Cardiac fibroblast (primary cell): Measurements from ENCODE around the gene PANX3.

Experiments
- DNase-seq, 2 donors: peaks; one replicate each; pipeline versions ENCODE4 v3.0.0 to v3.0.0-alpha.2; 2010; ENCODE audit warnings: low read depth in 2 of 2
- H3K4me3 ChIP-seq, 2 donors: replicated peaks in 1 of 2; 1 replicate in 1 of 2; 2 replicates in 1 of 2; pipeline ENCODE4 v1.5.1; 2011; ENCODE audit warnings: low read depth in 2 of 2, low read length in 2 of 2, mild to moderate bottlenecking in 2 of 2, moderate library complexity in 1 of 2
- TF ChIP-seq, protein P1 (sequence below): IDR thresholded peaks from one replicate; pipeline ENCODE4 v1.5.1; 2011; ENCODE audit warnings: low read depth, mild to moderate bottlenecking, low read length, inconsistent platforms

The PANX3 gene

DNA sequence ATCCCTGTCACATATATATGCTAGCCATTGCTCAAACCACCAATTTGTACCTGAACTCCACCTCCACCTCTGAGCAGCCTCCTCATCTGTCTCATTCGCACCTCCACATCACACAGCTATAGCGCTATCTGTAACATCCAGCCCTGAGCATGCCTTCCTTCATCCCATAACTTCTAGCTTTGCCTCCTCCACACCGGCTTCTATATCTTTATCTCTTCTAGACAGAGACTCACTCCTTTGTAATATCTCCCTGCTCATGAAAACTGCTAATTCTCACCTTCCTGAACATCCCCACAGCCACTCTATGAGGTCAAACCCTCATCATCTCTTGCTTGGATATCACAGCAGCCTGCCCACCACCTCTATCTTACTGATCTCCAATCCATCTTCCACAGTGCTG lies 56.4 kb downstream of the PANX3 start:
- no peak for DNase-seq
- TF ChIP-seq, protein P1, sequence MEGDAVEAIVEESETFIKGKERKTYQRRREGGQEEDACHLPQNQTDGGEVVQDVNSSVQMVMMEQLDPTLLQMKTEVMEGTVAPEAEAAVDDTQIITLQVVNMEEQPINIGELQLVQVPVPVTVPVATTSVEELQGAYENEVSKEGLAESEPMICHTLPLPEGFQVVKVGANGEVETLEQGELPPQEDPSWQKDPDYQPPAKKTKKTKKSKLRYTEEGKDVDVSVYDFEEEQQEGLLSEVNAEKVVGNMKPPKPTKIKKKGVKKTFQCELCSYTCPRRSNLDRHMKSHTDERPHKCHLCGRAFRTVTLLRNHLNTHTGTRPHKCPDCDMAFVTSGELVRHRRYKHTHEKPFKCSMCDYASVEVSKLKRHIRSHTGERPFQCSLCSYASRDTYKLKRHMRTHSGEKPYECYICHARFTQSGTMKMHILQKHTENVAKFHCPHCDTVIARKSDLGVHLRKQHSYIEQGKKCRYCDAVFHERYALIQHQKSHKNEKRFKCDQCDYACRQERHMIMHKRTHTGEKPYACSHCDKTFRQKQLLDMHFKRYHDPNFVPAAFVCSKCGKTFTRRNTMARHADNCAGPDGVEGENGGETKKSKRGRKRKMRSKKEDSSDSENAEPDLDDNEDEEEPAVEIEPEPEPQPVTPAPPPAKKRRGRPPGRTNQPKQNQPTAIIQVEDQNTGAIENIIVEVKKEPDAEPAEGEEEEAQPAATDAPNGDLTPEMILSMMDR: no peak
- H3K4me3 ChIP-seq: no peak overlapping the region

DNA sequence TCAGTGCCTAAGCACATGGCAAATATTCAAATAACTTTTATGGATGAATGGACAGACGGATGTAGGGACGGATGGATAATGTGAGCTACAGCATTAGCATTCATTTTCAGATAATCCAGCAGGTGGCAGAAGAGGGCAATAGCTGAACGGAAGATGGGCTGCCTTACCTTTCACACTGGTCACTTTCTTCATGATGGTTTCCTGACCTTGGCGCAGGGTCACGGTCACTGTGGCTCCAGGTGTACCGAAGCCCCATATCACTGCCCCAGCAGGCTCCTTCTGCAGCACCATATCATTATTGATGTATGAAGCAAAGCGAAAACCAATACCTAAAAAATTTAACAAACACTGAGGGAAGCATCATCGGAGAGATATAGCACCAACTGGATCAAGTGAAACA lies 58.0 kb downstream of the PANX3 start:
- peak; percentile 68 to 73 for DNase-seq
- H3K4me3 ChIP-seq: no peak overlapping the region
- TF ChIP-seq, protein P1: peak; percentile 78
